Stimulated activated effector memory CD8-positive, alpha-beta T cell treated with anti-CD3 and anti-CD28 coated beads, Interleukin-12 subunit alpha, Interleukin-12 subunit beta, amount 100 ng/mL, for 72 hours (primary cell): ENCODE measurements around the gene HHIP.

Source experiments
- ATAC-seq: fragments of 150-1000 bp; cut with Tn5 transposase; 2 replicates; pipeline ENCODE4 v1.10.0; 2021
- DNase-seq, 2 donors: peaks; one replicate each; pipeline ENCODE4 v3.0.0; 2021 to 2022; ENCODE audit warnings: low spot score in 2 of 2
- H3K27ac Mint-ChIP-seq: one replicate; pipeline ENCODE4 v1.8.0; 2022; ENCODE audit warnings: mild to moderate bottlenecking, mixed read lengths
- H3K36me3 Mint-ChIP-seq: one replicate; pipeline ENCODE4 v1.8.0; 2022; ENCODE audit warnings: mild to moderate bottlenecking, mixed read lengths
- H3K4me1 Mint-ChIP-seq: one replicate; pipeline ENCODE4 v1.8.0; 2022; ENCODE audit warnings: mixed read lengths
- H3K4me3 Mint-ChIP-seq: one replicate; pipeline ENCODE4 v1.8.0; 2022; ENCODE audit warnings: mild to moderate bottlenecking, mixed read lengths
- H3K9me3 Mint-ChIP-seq: one replicate; pipeline ENCODE4 v1.8.0; 2022; ENCODE audit warnings: mixed read lengths

The HHIP gene

GRCh38 chr4:144647590-144647989, 1.6 kb downstream of the HHIP start:
- Mint-ChIP-seq H3K4me1 (peaks cover 16% of the 10 kb centered on the region), H3K36me3 (no peaks in the 10 kb centered on the region), H3K4me3 (no peak overlapping the region), H3K27ac (no peak overlapping the region), H3K9me3 (no peaks in the 10 kb centered on the region)
- ATAC-seq (no peak), DNase-seq (no peak)

GRCh38 chr4:144648042-144648441, 2.1 kb downstream of the HHIP start:
- Mint-ChIP-seq H3K27ac (no peak overlapping the region), H3K9me3 (no peaks in the 10 kb centered on the region), H3K36me3 (no peaks in the 10 kb centered on the region), H3K4me3 (no peak overlapping the region), H3K4me1 (peaks cover 16% of the 10 kb centered on the region)
- no peak for ATAC-seq
- DNase-seq, result no peak

GRCh38 chr4:144649646-144650045, 3.7 kb downstream of the HHIP start:
- Mint-ChIP-seq H3K27ac (no peak overlapping the region), H3K4me3 (no peak overlapping the region), H3K36me3 (no peaks in the 10 kb centered on the region), H3K4me1 (peaks cover 16% of the 10 kb centered on the region), H3K9me3 (no peaks in the 10 kb centered on the region)
- ATAC-seq (no peak), DNase-seq (no peak)

GRCh38 chr4:144650311-144651005, 4.5 kb downstream of the HHIP start:
- H3K9me3 Mint-ChIP-seq, result no peaks in the 10 kb centered on the region
- DNase-seq, result no peak
- no peaks in the 10 kb centered on the region for H3K36me3 Mint-ChIP-seq
- H3K27ac Mint-ChIP-seq, result no peak overlapping the region
- H3K4me3 Mint-ChIP-seq, result no peak overlapping the region
- H3K4me1 Mint-ChIP-seq, result peaks cover 16% of the 10 kb centered on the region
- no peak for ATAC-seq

- Mint-ChIP-seq H3K4me3 (no peak overlapping the region), H3K4me1 (no peaks in the 10 kb centered on the region), H3K27ac (no peak overlapping the region), H3K9me3 (no peaks in the 10 kb centered on the region), H3K36me3 (no peaks in the 10 kb centered on the region)
- ATAC-seq, result no peak
- DNase-seq, result no peak
These were observed 8.0 kb downstream of the HHIP start for GRCh38 chr4:144653781-144654545.

- Mint-ChIP-seq H3K36me3 (no peaks in the 10 kb centered on the region), H3K4me1 (no peaks in the 10 kb centered on the region), H3K4me3 (no peak overlapping the region), H3K9me3 (no peaks in the 10 kb centered on the region), H3K27ac (no peak overlapping the region)
- no peak for ATAC-seq
- DNase-seq, result no peak
These were observed 9.5 kb downstream of the HHIP start for GRCh38 chr4:144655491-144655890.

- DNase-seq, result no peak
- no peak overlapping the region for H3K4me3 Mint-ChIP-seq
- ATAC-seq, result no peak
- no peak overlapping the region for H3K27ac Mint-ChIP-seq
- H3K4me1 Mint-ChIP-seq, result no peaks in the 10 kb centered on the region
- H3K9me3 Mint-ChIP-seq, result no peaks in the 10 kb centered on the region
- no peaks in the 10 kb centered on the region for H3K36me3 Mint-ChIP-seq
These were observed 10.9 kb downstream of the HHIP start for GRCh38 chr4:144656850-144657249.

- Mint-ChIP-seq H3K9me3 (no peaks in the 10 kb centered on the region), H3K4me3 (no peak overlapping the region), H3K36me3 (no peaks in the 10 kb centered on the region), H3K27ac (no peak overlapping the region), H3K4me1 (no peaks in the 10 kb centered on the region)
- no peak for ATAC-seq
- DNase-seq, result no peak
These were observed 12.1 kb downstream of the HHIP start for GRCh38 chr4:144658015-144658567.

- no peak overlapping the region for H3K4me3 Mint-ChIP-seq
- H3K36me3 Mint-ChIP-seq, result no peaks in the 10 kb centered on the region
- no peaks in the 10 kb centered on the region for H3K4me1 Mint-ChIP-seq
- H3K9me3 Mint-ChIP-seq, result no peaks in the 10 kb centered on the region
- DNase-seq (no peak), ATAC-seq (no peak)
- H3K27ac Mint-ChIP-seq, result no peak overlapping the region
These were observed 12.9 kb downstream of the HHIP start for GRCh38 chr4:144658903-144659302.

GRCh38 chr4:144659447-144659846, 13.5 kb downstream of the HHIP start:
- Mint-ChIP-seq H3K9me3 (no peaks in the 10 kb centered on the region), H3K4me3 (no peak overlapping the region), H3K27ac (no peak overlapping the region), H3K4me1 (no peaks in the 10 kb centered on the region), H3K36me3 (no peaks in the 10 kb centered on the region)
- DNase-seq, result no peak
- no peak for ATAC-seq

GRCh38 chr4:144663834-144664475, 18.0 kb downstream of the HHIP start:
- H3K4me3 Mint-ChIP-seq, result no peak overlapping the region
- no peak overlapping the region for H3K27ac Mint-ChIP-seq
- H3K4me1 Mint-ChIP-seq, result no peaks in the 10 kb centered on the region
- no peaks in the 10 kb centered on the region for H3K9me3 Mint-ChIP-seq
- no peak for ATAC-seq
- H3K36me3 Mint-ChIP-seq, result no peaks in the 10 kb centered on the region
- DNase-seq, result no peak

GRCh38 chr4:144666539-144667175, 20.7 kb downstream of the HHIP start:
- Mint-ChIP-seq H3K27ac (no peak overlapping the region), H3K36me3 (no peaks in the 10 kb centered on the region), H3K4me1 (no peaks in the 10 kb centered on the region), H3K4me3 (no peak overlapping the region), H3K9me3 (no peaks in the 10 kb centered on the region)
- ATAC-seq (peak; percentile 31), DNase-seq (no peak)

- no peak overlapping the region for H3K4me3 Mint-ChIP-seq
These were observed 21.5 kb downstream of the HHIP start for GRCh38 chr4:144667500-144667899.

GRCh38 chr4:144670776-144671175, 24.8 kb downstream of the HHIP start:
- H3K9me3 Mint-ChIP-seq, result peaks cover 3% of the 10 kb centered on the region
- no peaks in the 10 kb centered on the region for H3K36me3 Mint-ChIP-seq
- no peak overlapping the region for H3K27ac Mint-ChIP-seq
- no peaks in the 10 kb centered on the region for H3K4me1 Mint-ChIP-seq
- no peak for DNase-seq
- H3K4me3 Mint-ChIP-seq, result no peak overlapping the region
- ATAC-seq, result no peak

More at GRCh38 chr4:144667500-144667899, 21.5 kb downstream of the HHIP start:
- no peak overlapping the region for H3K27ac Mint-ChIP-seq
- H3K9me3 Mint-ChIP-seq, result no peaks in the 10 kb centered on the region
- ATAC-seq (no peak), DNase-seq (no peak)
- no peaks in the 10 kb centered on the region for H3K36me3 Mint-ChIP-seq
- no peaks in the 10 kb centered on the region for H3K4me1 Mint-ChIP-seq

- no peak for ATAC-seq
- Mint-ChIP-seq H3K36me3 (no peaks in the 10 kb centered on the region), H3K9me3 (peaks cover 3% of the 10 kb centered on the region), H3K4me1 (no peaks in the 10 kb centered on the region), H3K4me3 (no peak overlapping the region), H3K27ac (no peak overlapping the region)
- no peak for DNase-seq
These were observed 28.8 kb downstream of the HHIP start for GRCh38 chr4:144674711-144675110.
